GM21619 (cell line): Measurements from ENCODE around the gene VTA1.
"Not testable (repeated sequence)": the region's sequence is repeated elsewhere in the genome, so short reads cannot be mapped to it uniquely, and the experiment has no call there.

Experiments
- ATAC-seq: cut with Tn5 transposase; IDR thresholded peaks from one replicate; pipeline ENCODE4 v1.9.1; 2021; ENCODE audit not compliant: unreplicated experiment

VTA1 gene

GRCh38 chr6:142223938-142224337 is 76.9 kb downstream of the VTA1 start:
- no peak for ATAC-seq

DNA sequence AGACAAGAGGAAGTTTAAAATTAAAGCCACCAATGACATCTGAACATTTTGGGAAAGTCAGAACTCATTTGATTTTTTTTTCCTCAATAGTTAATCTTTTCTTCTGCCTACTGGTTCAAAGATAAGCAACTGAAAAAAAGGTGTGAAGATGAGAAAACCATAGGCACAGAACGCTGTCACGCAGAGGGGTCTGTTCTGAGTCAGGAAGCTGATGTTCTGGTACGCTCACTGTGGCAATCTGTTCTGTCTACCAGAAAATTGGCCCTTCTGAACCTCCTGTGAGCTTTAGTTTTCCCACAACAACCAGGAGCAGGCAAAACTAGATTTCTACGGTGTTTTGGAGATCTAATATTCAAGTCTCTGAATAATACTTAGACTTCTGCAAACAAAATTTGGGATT is 78.1 kb downstream of the VTA1 start:
- no peak for ATAC-seq

DNA sequence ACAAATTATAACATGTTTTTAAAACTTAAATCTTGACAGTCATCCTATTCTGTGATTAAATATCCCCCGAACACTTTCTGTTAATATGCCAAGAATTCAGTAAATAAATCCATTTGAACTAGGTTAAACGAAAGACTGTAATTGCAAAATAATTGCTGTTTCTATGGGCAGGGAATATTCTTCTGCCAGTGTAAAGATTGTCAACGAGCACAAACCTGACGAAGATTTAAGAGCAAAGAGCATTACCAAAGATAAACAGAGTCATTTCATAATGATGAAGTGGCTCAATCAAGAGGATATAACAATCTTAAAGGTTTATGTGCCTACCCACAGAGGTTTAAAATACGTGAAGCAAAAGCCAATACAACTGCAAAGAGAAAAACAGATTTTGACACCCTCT is 78.5 kb downstream of the VTA1 start:
- no peak for ATAC-seq

DNA sequence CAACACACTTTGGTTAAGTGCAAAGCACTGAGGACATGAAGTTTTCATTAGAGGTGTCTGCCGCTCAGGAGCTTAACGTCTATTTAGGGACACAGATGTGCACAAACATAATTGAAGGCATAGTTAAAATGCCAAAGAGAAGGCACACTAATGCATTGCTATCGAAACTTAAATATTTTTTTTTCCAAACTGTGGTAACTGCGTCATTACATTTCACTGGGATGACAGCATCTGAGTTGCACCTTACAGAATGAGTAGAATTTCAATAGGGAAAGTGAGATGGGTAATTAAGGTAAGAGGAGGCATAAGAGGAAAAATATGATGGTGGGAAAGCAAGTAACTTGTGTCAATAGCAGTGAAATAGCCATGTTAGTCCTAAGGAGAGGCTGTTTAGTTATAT is 79.7 kb downstream of the VTA1 start:
- no peak for ATAC-seq

- not testable (repeated sequence) for ATAC-seq
Measured at GRCh38 chr6:142229518-142230270, 82.6 kb downstream of the VTA1 start.

GRCh38 chr6:142232206-142233044 is 85.4 kb downstream of the VTA1 start:
- not testable (repeated sequence) for ATAC-seq

DNA sequence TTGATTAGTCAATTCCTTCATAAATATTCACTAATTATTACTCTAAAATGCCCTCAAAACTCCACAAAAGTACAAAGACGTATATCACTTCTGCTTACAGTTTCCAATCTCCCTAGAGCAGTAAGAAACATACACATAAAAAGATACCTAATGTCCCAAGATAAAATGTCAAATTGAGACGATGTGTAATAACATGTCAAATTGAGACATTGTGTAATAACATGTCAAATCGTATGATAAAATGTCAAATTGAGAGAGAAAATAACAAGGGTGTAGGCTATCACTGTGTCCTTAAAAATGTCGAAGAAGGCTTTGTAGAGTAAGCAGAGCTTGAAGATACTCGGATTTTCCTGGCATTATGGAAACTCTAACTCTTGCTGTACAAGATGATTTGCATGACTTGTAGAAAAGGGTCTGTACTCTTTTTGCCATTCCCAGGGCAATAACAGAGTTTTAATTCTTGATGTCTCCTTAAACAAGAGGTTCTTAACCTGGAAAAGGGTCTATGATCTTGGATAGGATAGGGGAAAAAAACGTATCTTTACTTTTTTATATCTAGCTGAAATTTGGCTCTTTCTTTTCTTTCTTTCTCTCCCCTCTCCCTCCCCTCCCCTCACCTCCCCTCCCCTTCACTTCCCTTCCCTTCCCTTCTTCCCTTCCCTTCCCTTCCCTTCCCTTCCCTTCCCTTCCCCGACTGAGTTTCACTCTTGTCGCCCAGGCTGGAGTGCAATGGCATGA is 87.1 kb downstream of the VTA1 start:
- ATAC-seq: no peak

- no peak for ATAC-seq
Measured at GRCh38 chr6:142235272-142235671, 88.2 kb downstream of the VTA1 start.

GRCh38 chr6:142235791-142236190 is 88.7 kb downstream of the VTA1 start:
- no peak for ATAC-seq

DNA sequence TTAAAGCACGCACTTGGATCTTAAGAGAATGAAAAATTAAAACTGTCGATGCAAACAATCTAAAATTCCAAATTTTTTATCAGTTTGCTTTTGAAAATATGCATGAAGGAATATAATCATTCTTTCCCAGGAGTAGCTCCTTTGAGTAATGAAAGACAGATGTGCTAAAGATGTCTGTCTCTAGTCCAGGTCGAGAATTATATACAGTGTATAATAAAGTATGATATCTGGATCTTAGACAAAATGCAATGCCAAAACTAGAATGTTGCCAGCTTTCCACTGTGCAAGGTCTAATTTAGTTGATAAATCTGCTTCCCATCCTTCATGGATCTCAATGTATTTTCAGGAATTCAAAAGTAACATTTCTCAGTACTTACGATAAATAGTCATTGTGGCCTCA is 89.6 kb downstream of the VTA1 start:
- ATAC-seq: no peak

- ATAC-seq: no peak
Measured at GRCh38 chr6:142238881-142239280, 91.8 kb downstream of the VTA1 start.

GRCh38 chr6:142240179-142240578 is 93.1 kb downstream of the VTA1 start:
- no peak for ATAC-seq

GRCh38 chr6:142241061-142241460 is 94.0 kb downstream of the VTA1 start:
- ATAC-seq: no peak

GRCh38 chr6:142242269-142242668 is 95.2 kb downstream of the VTA1 start:
- no peak for ATAC-seq

- peak; percentile 62 for ATAC-seq
Measured at GRCh38 chr6:142246960-142247359, 99.9 kb downstream of the VTA1 start.

GRCh38 chr6:142249266-142249665 is 102.2 kb downstream of the VTA1 start:
- ATAC-seq: no peak

DNA sequence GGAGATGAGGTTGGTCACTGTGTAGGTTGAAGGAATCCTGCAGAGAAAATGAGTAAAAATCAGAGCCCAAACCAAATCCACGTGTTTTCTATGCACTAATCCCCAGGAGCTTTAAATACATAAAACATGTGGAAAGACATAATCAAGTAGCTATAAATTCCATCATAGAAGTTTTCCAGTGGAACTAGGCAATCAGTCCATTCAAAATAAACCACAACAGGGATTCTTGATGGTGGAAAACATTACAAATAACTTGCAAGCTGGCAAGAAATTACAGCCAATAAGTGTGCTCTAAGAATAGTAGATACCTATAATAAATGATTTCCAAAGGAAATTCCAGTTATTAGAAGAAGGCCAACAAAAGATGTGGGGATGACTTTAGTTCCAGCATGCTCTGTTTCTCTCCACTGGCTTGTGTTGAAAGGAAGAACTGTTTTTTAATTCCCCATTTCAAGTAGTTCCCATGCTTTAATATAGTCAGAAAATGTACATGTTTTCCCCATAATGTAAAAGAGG is 104.9 kb downstream of the VTA1 start:
- ATAC-seq: no peak

- no peak for ATAC-seq
Measured at GRCh38 chr6:142254513-142254912, 107.5 kb downstream of the VTA1 start.

DNA sequence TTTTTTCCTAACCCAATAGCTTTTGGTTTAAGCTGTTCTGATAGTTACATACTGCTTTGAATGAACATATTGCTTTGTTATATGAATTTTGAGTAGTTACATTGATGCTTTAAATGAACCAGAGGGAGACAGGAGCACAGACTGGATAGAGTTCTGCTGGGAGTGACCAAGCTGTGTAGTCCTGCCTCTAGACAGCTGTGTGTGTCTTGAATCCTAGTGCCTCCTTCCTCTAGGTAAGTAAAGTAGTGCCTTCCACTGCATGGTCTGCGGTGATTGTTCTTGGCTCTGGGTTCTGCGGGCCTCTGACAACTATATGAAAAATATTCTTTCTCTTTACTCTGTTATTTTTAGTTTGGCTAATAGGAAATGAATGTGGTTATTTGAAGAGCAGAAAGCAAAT is 108.7 kb downstream of the VTA1 start:
- ATAC-seq: no peak

- ATAC-seq: no peak
Measured at GRCh38 chr6:142258305-142258704, 111.2 kb downstream of the VTA1 start.

DNA sequence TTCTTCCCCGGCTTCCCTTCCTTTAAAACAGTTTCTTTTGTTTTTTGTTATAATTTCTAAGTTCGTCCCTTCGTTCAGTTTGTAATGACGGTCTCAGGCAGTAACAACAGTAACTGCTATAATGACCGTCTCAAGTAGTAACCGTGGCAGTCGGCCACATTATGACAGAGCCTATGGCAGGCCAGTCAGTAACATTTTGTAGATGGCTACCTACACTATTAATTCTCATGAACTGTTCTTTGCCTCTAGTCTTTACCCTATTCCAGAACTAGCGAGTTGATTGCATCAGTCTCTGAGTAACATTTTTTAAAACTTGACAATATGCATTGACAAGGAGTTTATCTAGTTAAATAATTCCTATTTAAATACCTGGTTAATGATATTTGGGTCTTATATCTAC is 111.7 kb downstream of the VTA1 start:
- no peak for ATAC-seq
